Upper lobe of left lung (tissue), 6 donors: ENCODE results near the gene TTC34. TPM values are rescaled to one million over a fixed set of nuclear protein-coding genes. Genes with fewer than 3 reads are reported as not detected.

ENCODE experiments used
- ATAC-seq, 2 donors: fragments of 200-7000 bp; cut with Tn5 transposase; one replicate each; pipeline ENCODE4 v1.9.1; 2022; ENCODE audit warnings: mild to moderate bottlenecking in 2 of 2, moderate library complexity in 2 of 2; ENCODE audit not compliant: low FRiP score in 2 of 2
- DNase-seq, 2 donors: peaks; one replicate each; pipeline ENCODE4 v3.0.0-alpha.2; 2019 to 2020
- H3K27ac ChIP-seq, 4 donors: fragments of 200-600 bp; sonication (generic); one replicate each; pipeline ENCODE4 v1.5.1; 2016 to 2019
- H3K27me3 ChIP-seq, 4 donors: fragments of 200-600 bp; sonication (generic); one replicate each; pipeline ENCODE4 v1.5.1; 2017 to 2019
- H3K36me3 ChIP-seq, 4 donors: fragments of 200-600 bp; sonication (generic); one replicate each; pipeline ENCODE4 v1.5.1; 2016 to 2019
- H3K4me1 ChIP-seq, 4 donors: fragments of 200-600 bp; sonication (generic); one replicate each; pipeline ENCODE4 v1.5.1; 2018 to 2019
- H3K4me3 ChIP-seq, 4 donors: fragments of 200-600 bp; sonication (generic); one replicate each; pipeline ENCODE4 v1.5.1; 2017 to 2019; ENCODE audit warnings: mild to moderate bottlenecking in 2 of 4, moderate library complexity in 1 of 4
- H3K9me3 ChIP-seq, 4 donors: fragments of 200-600 bp; sonication (generic); one replicate each; pipeline ENCODE4 v1.5.1; 2018 to 2019
- EP300 ChIP-seq, 4 donors: sonication (generic); formaldehyde crosslinking; IDR thresholded peaks; one replicate each; pipeline ENCODE4 v1.5.1; 2017; ENCODE audit warnings: antibody characterized with exemption in 4 of 4, control low read depth in 2 of 4
- POLR2A ChIP-seq, 4 donors: fragments of 450-650 bp; IDR thresholded peaks; one replicate each; pipeline ENCODE4 v1.5.1; 2016 to 2017; ENCODE audit warnings: antibody characterized with exemption in 4 of 4, mild to moderate bottlenecking in 2 of 4
- POLR2AphosphoS5 ChIP-seq, 2 donors: sonication (generic); formaldehyde crosslinking; IDR thresholded peaks; one replicate each; pipeline ENCODE4 v1.5.1; 2017; ENCODE audit warnings: antibody characterized with exemption in 2 of 2
- WGBS, 2 donors: methylation state at CpG; one replicate each; pipeline ENCODE4 v1.1.5; 2017 to 2018; 5-methylcytosine and 5-hydroxymethylcytosine counted together
- total RNA-seq, 6 donors: library from RNA; depleted of rRNA in 4 of 6; stranded (reverse); fragments of >200 nt in 4 of 6; gene quantifications; one replicate each; pipeline versions ENCODE4 v1.1.0 to v1.2.1, GENCODE V29; 2016 to 2021
- TF ChIP-seq, protein P1 (sequence below), 6 experiments: fragments of 450-650 bp in 4 of 6; fragments of 200-600 bp in 2 of 6; sonication (generic) in 2 of 6; IDR thresholded peaks; one replicate each; pipeline ENCODE4 v1.5.1; 2016 to 2019; ENCODE audit warnings: antibody characterized with exemption in 6 of 6
- donor health status: DM: no; HTN: no; CAD: no; lungs with moderate emphysema.
- donor health status: DM: no; HTN: yes; CAD: no; lungs with severe emphysema.

TTC34 gene
- total RNA-seq, 6 donors from 2014 or later = 0.76 to 4.2 (median 2.1) TPM

DNA sequence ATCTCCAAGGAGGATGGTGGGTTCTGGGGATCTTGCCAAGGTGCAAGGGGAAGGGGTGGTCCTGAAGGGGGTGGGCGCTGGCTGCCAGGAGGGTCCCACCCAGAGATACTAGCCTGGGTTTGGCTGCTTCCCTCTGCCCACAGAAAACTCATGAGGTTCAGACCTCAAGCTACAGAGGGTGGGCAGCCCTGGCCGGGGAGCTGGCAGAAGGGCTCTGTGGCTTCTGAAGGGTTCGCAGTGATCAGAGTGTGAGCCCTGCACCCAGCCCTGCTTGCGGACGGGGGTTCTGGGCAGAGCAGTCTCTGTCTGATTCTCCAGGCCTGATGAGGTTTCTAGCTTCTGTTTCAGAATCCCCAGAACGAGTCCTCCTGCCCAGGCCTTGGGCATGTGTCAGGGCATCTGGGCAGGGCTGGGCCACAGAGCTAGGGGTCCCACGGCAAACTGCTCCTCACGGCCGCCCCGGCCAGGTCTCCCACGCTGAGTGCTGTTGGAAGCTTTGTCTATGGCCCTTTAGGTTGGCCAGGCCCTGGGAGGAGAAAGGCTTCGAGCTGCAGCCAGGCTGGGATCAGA lies 168.0 kb downstream of the TTC34 start:
- ATAC-seq = no peak
- Histone ChIP-seq H3K27me3 (peaks cover 0 to 32% (median 17%) of the 10 kb centered on the region in 4 donors), H3K4me3 (no peak overlapping the region), H3K36me3 (no peaks in the 10 kb centered on the region), H3K27ac (no peak overlapping the region), H3K9me3 (peaks cover 0 to 8% (median 4%) of the 10 kb centered on the region in 4 donors), H3K4me1 (peaks cover 6 to 10% (median 7%) of the 10 kb centered on the region in 4 donors)
- TF ChIP-seq, protein P1, sequence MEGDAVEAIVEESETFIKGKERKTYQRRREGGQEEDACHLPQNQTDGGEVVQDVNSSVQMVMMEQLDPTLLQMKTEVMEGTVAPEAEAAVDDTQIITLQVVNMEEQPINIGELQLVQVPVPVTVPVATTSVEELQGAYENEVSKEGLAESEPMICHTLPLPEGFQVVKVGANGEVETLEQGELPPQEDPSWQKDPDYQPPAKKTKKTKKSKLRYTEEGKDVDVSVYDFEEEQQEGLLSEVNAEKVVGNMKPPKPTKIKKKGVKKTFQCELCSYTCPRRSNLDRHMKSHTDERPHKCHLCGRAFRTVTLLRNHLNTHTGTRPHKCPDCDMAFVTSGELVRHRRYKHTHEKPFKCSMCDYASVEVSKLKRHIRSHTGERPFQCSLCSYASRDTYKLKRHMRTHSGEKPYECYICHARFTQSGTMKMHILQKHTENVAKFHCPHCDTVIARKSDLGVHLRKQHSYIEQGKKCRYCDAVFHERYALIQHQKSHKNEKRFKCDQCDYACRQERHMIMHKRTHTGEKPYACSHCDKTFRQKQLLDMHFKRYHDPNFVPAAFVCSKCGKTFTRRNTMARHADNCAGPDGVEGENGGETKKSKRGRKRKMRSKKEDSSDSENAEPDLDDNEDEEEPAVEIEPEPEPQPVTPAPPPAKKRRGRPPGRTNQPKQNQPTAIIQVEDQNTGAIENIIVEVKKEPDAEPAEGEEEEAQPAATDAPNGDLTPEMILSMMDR (IDR thresholded peaks at IDR 0.05) = no peak
- TF ChIP-seq POLR2A (IDR thresholded peaks at IDR 0.05) (no peak), EP300 (IDR thresholded peaks at IDR 0.05) (no peak), POLR2AphosphoS5 (IDR thresholded peaks at IDR 0.05) (no peak)
- WGBS, 2 donors = 72% methylated on average over 2 to 11 of the region's 12 CpGs
- DNase-seq = no peak

DNA sequence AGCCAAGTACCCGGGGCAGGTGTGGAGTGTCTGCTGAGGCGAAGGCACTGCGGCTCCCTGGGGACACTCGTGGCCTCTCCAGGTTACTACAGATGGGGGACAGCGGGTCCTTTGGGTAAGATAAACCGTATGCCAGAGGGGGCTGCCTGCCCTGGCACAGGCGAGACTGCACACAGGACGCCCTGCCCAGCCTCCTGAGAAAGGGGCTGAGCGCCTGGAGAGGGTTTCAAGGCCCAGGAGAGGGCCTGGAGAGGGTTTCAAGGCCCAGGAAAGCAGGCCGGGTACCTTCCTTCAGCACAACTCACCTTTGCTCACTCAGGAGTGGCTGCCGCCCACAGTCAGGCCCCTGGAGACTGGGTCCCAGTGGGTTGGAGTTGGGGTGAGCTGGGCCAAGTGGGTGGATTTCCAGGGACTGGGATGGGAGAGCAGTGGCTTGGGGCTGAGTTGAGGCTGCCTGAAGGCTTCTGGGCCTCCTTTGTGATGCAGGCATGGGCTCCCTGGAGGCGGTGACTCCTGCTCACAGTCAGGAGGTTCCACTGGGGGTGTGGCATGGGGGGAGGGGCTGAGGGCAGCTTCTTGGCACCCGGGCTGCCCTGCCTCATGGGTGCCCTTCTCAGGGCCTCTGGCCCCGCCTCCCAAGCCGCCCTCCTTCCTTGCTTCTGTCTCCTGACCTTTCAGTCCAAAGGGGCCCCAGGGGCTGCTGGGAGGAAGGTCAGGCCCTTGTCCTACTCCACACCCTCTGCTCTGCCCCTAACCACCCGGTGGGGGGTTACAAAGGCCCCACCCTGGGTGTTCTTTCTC lies 168.7 kb downstream of the TTC34 start, which contains the start of gene MMEL1:
Gene MMEL1, minus strand, starts transcription at position 456 of the 801 bp plus-strand sequence. CDS start 3,532 bp downstream, outside the sequence.
- peaks cover 0 to 8% (median 4%) of the 10 kb centered on the region in 4 donors for H3K9me3 ChIP-seq
- ATAC-seq (no peak), DNase-seq (peak in 1 of 2 donors; percentile 46)
- H3K27ac ChIP-seq = no peak within 1 kb of the TSS
- peaks cover 0 to 39% (median 23%) of the 10 kb centered on the region in 4 donors for H3K27me3 ChIP-seq
- TF ChIP-seq, protein P1 (IDR thresholded peaks at IDR 0.05) = no peak
- TF ChIP-seq POLR2A (IDR thresholded peaks at IDR 0.05) = no peak
- TF ChIP-seq EP300 (IDR thresholded peaks at IDR 0.05) = no peak
- TF ChIP-seq POLR2AphosphoS5 (IDR thresholded peaks at IDR 0.05) = no peak
- no peaks in the 10 kb centered on the region for H3K36me3 ChIP-seq
- H3K4me1 ChIP-seq = peaks cover 6 to 15% (median 8%) of the 10 kb centered on the region in 4 donors
- WGBS, 2 donors = 63 to 68% methylated on average over 7 to 16 of the region's 16 CpGs
- no peak within 1 kb of the TSS for H3K4me3 ChIP-seq

DNA sequence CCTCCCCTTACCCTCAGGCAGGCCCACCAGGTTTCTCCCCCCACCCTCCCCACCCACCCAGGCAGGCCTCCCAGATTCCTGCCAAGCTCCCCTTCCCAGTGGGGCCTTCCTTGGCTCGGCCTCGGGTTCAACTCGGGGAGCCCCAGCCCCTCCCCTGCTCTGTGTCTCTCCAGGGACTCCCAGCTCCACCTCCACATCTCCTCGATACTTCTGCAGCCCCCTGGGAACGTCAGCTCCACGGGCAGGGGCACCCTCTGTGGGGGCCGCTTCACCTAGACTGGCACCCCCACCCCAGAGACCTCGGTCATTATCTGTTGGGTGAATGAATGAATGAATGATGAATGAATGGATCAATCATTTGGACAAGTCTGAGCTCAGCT lies 169.5 kb downstream of the TTC34 start:
- Histone ChIP-seq H3K4me1 (peaks cover 6 to 15% (median 8%) of the 10 kb centered on the region in 4 donors), H3K27ac (no peak overlapping the region), H3K27me3 (peaks cover 0 to 42% (median 25%) of the 10 kb centered on the region in 4 donors), H3K9me3 (peaks cover 0 to 6% (median 3%) of the 10 kb centered on the region in 4 donors), H3K36me3 (no peaks in the 10 kb centered on the region), H3K4me3 (no peak overlapping the region)
- TF ChIP-seq EP300 (IDR thresholded peaks at IDR 0.05) = no peak
- TF ChIP-seq POLR2A (IDR thresholded peaks at IDR 0.05) = no peak
- TF ChIP-seq, protein P1 (IDR thresholded peaks at IDR 0.05) = no peak
- no peak for TF ChIP-seq POLR2AphosphoS5 (IDR thresholded peaks at IDR 0.05)
- peak in 1 of 2 donors; percentile 43 for DNase-seq
- ATAC-seq = no peak
- WGBS, 2 donors = 62 to 63% methylated on average over 8 of the region's 8 CpGs

DNA sequence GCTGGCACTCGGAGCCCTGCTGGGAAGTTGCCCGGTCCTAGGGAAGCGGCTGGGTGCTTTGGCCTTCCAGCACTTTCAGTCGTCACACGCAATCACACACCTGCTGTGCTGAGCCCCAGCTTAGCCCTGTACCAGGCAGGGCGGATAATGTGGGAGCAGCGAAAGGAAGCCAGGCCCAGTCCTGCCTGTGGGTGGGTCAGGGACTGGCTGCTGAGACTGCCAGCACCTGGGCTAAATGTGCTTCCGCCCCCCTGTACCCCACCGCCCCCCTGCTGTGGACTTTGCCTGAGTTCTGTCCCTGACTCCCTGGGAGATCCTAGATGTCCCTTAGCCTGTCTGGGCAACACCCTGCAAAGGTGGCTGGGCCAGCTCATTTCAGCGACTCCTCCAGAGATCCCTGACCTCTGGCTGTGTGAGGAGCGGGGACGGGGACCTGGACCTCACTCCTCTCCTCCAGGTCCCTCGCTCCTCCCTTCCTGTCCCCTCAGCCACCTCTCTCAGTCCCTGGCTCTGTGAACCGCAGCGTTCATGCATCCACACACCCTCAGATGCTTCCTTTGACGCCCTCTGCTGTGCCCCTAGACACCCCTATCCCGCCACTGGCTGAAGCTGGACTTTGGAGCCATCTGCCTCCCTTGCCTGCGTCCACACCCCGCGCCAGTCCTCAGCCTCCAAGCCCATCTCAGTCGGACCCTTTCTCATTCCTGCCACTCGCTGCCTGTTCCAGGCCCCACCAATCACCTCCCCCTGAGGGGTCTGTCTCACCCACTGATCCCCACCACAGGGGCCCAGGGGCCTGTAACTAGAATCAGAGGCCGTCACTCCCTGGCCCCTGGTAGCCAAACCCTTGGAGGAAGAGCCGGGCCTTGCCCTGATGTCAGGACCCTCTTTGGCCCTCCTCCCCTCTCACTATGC lies 170.1 kb downstream of the TTC34 start:
- H3K4me1 ChIP-seq = peaks cover 6 to 15% (median 8%) of the 10 kb centered on the region in 4 donors
- no peak overlapping the region for H3K27ac ChIP-seq
- no peaks in the 10 kb centered on the region for H3K9me3 ChIP-seq
- 72 to 77% methylated on average over 19 to 22 of the region's 24 CpGs for WGBS, 2 donors
- H3K36me3 ChIP-seq = no peaks in the 10 kb centered on the region
- H3K4me3 ChIP-seq = no peak overlapping the region
- DNase-seq = peak in 1 of 2 donors; percentile 49
- no peak for TF ChIP-seq POLR2AphosphoS5 (IDR thresholded peaks at IDR 0.05)
- TF ChIP-seq, protein P1 (IDR thresholded peaks at IDR 0.05) = no peak
- TF ChIP-seq EP300 (IDR thresholded peaks at IDR 0.05) = no peak
- no peak for TF ChIP-seq POLR2A (IDR thresholded peaks at IDR 0.05)
- H3K27me3 ChIP-seq = peaks cover 0 to 42% (median 25%) of the 10 kb centered on the region in 4 donors
- no peak for ATAC-seq
